ENCODE measurements around the gene LPP. TPM values are rescaled to one million over a fixed set of nuclear protein-coding genes. Genes with fewer than 3 reads are reported as not detected.
A peak's percentile ranks its signal among the peaks of the same experiment; 100 is the strongest.

LPP gene
- total RNA-seq, 4 donors from 2014 or later, result 56.0 to 65.7 (median 58.1) TPM

GRCh38 chr3:188580223-188580622 is 426.3 kb downstream of the LPP start:
- in situ Hi-C loops (cut with MboI; ENCODE audit: low sequenced_read_pairs in 4 of 4), result loop anchor here in 2 of 4 donors (10.0 to 25.0 kb wide), 2 partner anchors 375 to 843 kb away; partner anchors contain the start of gene BCL6 (in 2 of the 2)
- no peaks in the 10 kb centered on the region for H3K9me3 ChIP-seq
- TF ChIP-seq CTCF (IDR thresholded peaks at IDR 0.05 in 4 of 5, conservative IDR thresholded peaks at IDR 0.05 in 1 of 5), result no peak
- no peak for TF ChIP-seq POLR2A (IDR thresholded peaks at IDR 0.05)
- H3K4me1 ChIP-seq, result peaks cover 28 to 34% of the 10 kb centered on the region in 2 donors
- intact Hi-C loops (cut with DNase I; ENCODE audit: low total_unique reads), result loop anchor here (10.0 kb wide), 2 partner anchors 365 to 835 kb away; partner anchors contain the start of gene BCL6
- no peaks in the 10 kb centered on the region for H3K27me3 ChIP-seq
- no peak for DNase-seq
- no peak overlapping the region for H3K4me3 ChIP-seq
- H3K36me3 ChIP-seq, result no peaks in the 10 kb centered on the region
- no peak for ATAC-seq
- peak overlapping the region in 1 of 4 donors; percentile 66 for H3K27ac ChIP-seq

- DNase-seq (no peak), ATAC-seq (no peak)
- intact Hi-C loops (cut with DNase I; ENCODE audit: low total_unique reads), result loop anchor here (10.0 kb wide), 2 partner anchors 364 to 836 kb away; partner anchors contain the start of gene BCL6
- Histone ChIP-seq H3K27me3 (no peaks in the 10 kb centered on the region), H3K27ac (peak overlapping the region in 1 of 4 donors; percentile 30), H3K36me3 (no peaks in the 10 kb centered on the region), H3K4me1 (peaks cover 32 to 38% of the 10 kb centered on the region in 2 donors), H3K9me3 (no peaks in the 10 kb centered on the region), H3K4me3 (no peak overlapping the region)
- TF ChIP-seq CTCF (IDR thresholded peaks at IDR 0.05 in 4 of 5, conservative IDR thresholded peaks at IDR 0.05 in 1 of 5) (no peak), POLR2A (IDR thresholded peaks at IDR 0.05) (no peak)
- in situ Hi-C loops (cut with MboI; ENCODE audit: low sequenced_read_pairs in 4 of 4), result loop anchor here in 2 of 4 donors (10.0 to 25.0 kb wide), 2 partner anchors 374 to 843 kb away; partner anchors contain the start of gene BCL6 (in 2 of the 2)
Measured at GRCh38 chr3:188580659-188581058, 426.7 kb downstream of the LPP start.

- intact Hi-C loops (cut with DNase I; ENCODE audit: low total_unique reads) (loop anchor here (10.0 kb wide), 2 partner anchors 363 to 837 kb away; partner anchors contain the start of gene BCL6), in situ Hi-C loops (cut with MboI; ENCODE audit: low sequenced_read_pairs in 4 of 4) (loop anchor here in 2 of 4 donors (10.0 to 25.0 kb wide), 2 partner anchors 373 to 844 kb away; partner anchors contain the start of gene BCL6 (in 2 of the 2))
- Histone ChIP-seq H3K36me3 (no peaks in the 10 kb centered on the region), H3K4me3 (no peak overlapping the region), H3K4me1 (peaks cover 39 to 45% of the 10 kb centered on the region in 2 donors), H3K27me3 (no peaks in the 10 kb centered on the region), H3K9me3 (no peaks in the 10 kb centered on the region), H3K27ac (peak overlapping the region in 1 of 4 donors; percentile 30)
- no peak for ATAC-seq
- TF ChIP-seq CTCF (IDR thresholded peaks at IDR 0.05 in 4 of 5, conservative IDR thresholded peaks at IDR 0.05 in 1 of 5), result no peak
- TF ChIP-seq POLR2A (IDR thresholded peaks at IDR 0.05), result no peak
- DNase-seq, result no peak
Measured at GRCh38 chr3:188581365-188581764, 427.4 kb downstream of the LPP start.

- H3K4me3 ChIP-seq, result no peak overlapping the region
- H3K4me1 ChIP-seq, result peaks cover 39 to 45% of the 10 kb centered on the region in 2 donors
- no peaks in the 10 kb centered on the region for H3K27me3 ChIP-seq
- in situ Hi-C loops (cut with MboI; ENCODE audit: low sequenced_read_pairs in 4 of 4), result loop anchor here in 2 of 4 donors (10.0 to 25.0 kb wide), 2 partner anchors 373 to 844 kb away; partner anchors contain the start of gene BCL6 (in 2 of the 2)
- no peaks in the 10 kb centered on the region for H3K36me3 ChIP-seq
- H3K9me3 ChIP-seq, result no peaks in the 10 kb centered on the region
- no peak for TF ChIP-seq POLR2A (IDR thresholded peaks at IDR 0.05)
- TF ChIP-seq CTCF (IDR thresholded peaks at IDR 0.05 in 4 of 5, conservative IDR thresholded peaks at IDR 0.05 in 1 of 5), result no peak
- intact Hi-C loops (cut with DNase I; ENCODE audit: low total_unique reads), result loop anchor here (10.0 kb wide), 2 partner anchors 363 to 837 kb away; partner anchors contain the start of gene BCL6
- ATAC-seq (no peak), DNase-seq (no peak)
- H3K27ac ChIP-seq, result peak overlapping the region in 1 of 4 donors; percentile 30
Measured at GRCh38 chr3:188581792-188582191, 427.8 kb downstream of the LPP start.

Data from gastrocnemius medialis (tissue), 4 donors.